Calu3 (cell line): ENCODE measurements around the gene CHCHD2. TPM values are rescaled to one million over a fixed set of nuclear protein-coding genes. Genes with fewer than 3 reads are reported as not detected.
"Not testable (repeated sequence)": the region's sequence is repeated elsewhere in the genome, so short reads cannot be mapped to it uniquely, and the experiment has no call there.

ENCODE experiments used
- BruUV-seq: library from RNA; stranded (reverse); fragments of 400-500 nt; replicated peaks from 2 replicates; lab custom pipeline; 2021; lab: Mats Ljungman, UMichigan
- CTCF ChIA-PET: fragments of 300-600 bp; sonication (Branson Sonifier 250); formaldehyde crosslinking; loops from one replicate; lab custom pipeline; 2022; ENCODE audit warnings: antibody characterized with exemption; lab: Charles Lee
- DNase-seq: peaks from one replicate; pipeline ENCODE4 v3.0.0; 2022
- H3K27ac Mint-ChIP-seq: one replicate; pipeline ENCODE4 v1.8.0; 2022; ENCODE audit warnings: mixed read lengths; ENCODE audit not compliant: unreplicated experiment
- H3K27me3 Mint-ChIP-seq: one replicate; pipeline ENCODE4 v1.8.0; 2022; ENCODE audit warnings: mixed read lengths; ENCODE audit not compliant: unreplicated experiment
- H3K36me3 Mint-ChIP-seq: one replicate; pipeline ENCODE4 v1.8.0; 2022; ENCODE audit warnings: mild to moderate bottlenecking, moderate library complexity, mixed read lengths; ENCODE audit not compliant: insufficient read depth, unreplicated experiment
- H3K4me1 Mint-ChIP-seq: one replicate; pipeline ENCODE4 v1.8.0; 2022; ENCODE audit warnings: mild to moderate bottlenecking, low read depth, mixed read lengths; ENCODE audit not compliant: unreplicated experiment
- H3K4me3 Mint-ChIP-seq: one replicate; pipeline ENCODE4 v1.8.0; 2022; ENCODE audit warnings: mild to moderate bottlenecking, low read depth, moderate library complexity, mixed read lengths; ENCODE audit not compliant: unreplicated experiment
- H3K9me3 Mint-ChIP-seq: one replicate; pipeline ENCODE4 v1.8.0; 2022; ENCODE audit warnings: low read depth, mixed read lengths; ENCODE audit not compliant: unreplicated experiment
- CTCF ChIP-seq: fragments of 200-600 bp; IDR thresholded peaks from one replicate; pipeline ENCODE4 v1.8.0; 2022; ENCODE audit warnings: antibody characterized with exemption; ENCODE audit not compliant: unreplicated experiment
- intact Hi-C: fragments of 100-400 bp; cut with micrococcal nuclease; formaldehyde crosslinking; loops from one replicate; pipeline ENCODE4 v1.10.0; 2022; ENCODE audit not compliant: unreplicated experiment
- total RNA-seq: library from RNA; stranded (reverse); gene quantifications from 2 replicates; pipeline ENCODE4 v1.2.3, GENCODE V29; 2022

Gene CHCHD2
- total RNA-seq, 1 experiment from 2014 or later, result 699 TPM

GRCh38 chr7:56097700-56098099 is 8.6 kb downstream of the CHCHD2 start:
- Mint-ChIP-seq H3K4me1 (no peaks in the 10 kb centered on the region), H3K36me3 (peaks cover 81% of the 10 kb centered on the region), H3K27me3 (no peaks in the 10 kb centered on the region), H3K27ac (no peak overlapping the region), H3K9me3 (no peaks in the 10 kb centered on the region), H3K4me3 (no peak overlapping the region)
- no peak for DNase-seq
- BruUV-seq, result no TSS peak
- CTCF ChIA-PET, result interaction anchor here (0.9 kb wide), 1 partner anchor 10 kb away, joined by 4 read pairs; no protein-coding TSS in a partner anchor
- intact Hi-C loops, result no loop called here
- no peak for TF ChIP-seq CTCF

- intact Hi-C loops, result no loop called here
- Mint-ChIP-seq H3K4me1 (no peaks in the 10 kb centered on the region), H3K27me3 (no peaks in the 10 kb centered on the region), H3K9me3 (no peaks in the 10 kb centered on the region), H3K4me3 (no peak within 1 kb of the TSS), H3K36me3 (peaks cover 52% of the 10 kb centered on the region), H3K27ac (peak within 1 kb of the TSS; percentile 20)
- no TSS peak for BruUV-seq
- peak; percentile 64 for DNase-seq
- TF ChIP-seq CTCF, result peak; percentile 68
- CTCF ChIA-PET, result interaction anchor here (0.5 to 1.6 kb wide), 7 partner anchors 15 to 1292 kb away, joined by 3 to 7 read pairs (median 5); partner anchors contain the start of genes CCT6A and PSPH
Observed at GRCh38 chr7:56092789-56093531, 13.3 kb downstream of the CHCHD2 start, which contains the start of gene PHKG1. PHKG1 (minus strand) TSS chr7:56092952; CDS start chr7:56088941, 4,011 bp downstream.

GRCh38 chr7:56092388-56092787 is 13.9 kb downstream of the CHCHD2 start:
- H3K4me1 Mint-ChIP-seq, DNase-seq, H3K27me3 Mint-ChIP-seq, BruUV-seq, H3K9me3 Mint-ChIP-seq, H3K27ac Mint-ChIP-seq, H3K4me3 Mint-ChIP-seq, intact Hi-C loops: not testable (repeated sequence)
- CTCF ChIA-PET, result interaction anchor here (0.5 to 1.6 kb wide), 6 partner anchors 16 to 1292 kb away, joined by 3 to 7 read pairs (median 6); partner anchors contain the start of genes CCT6A and PSPH
- peaks cover 50% of the 10 kb centered on the region for H3K36me3 Mint-ChIP-seq

GRCh38 chr7:56091591-56091990 is 14.7 kb downstream of the CHCHD2 start:
- H3K27me3 Mint-ChIP-seq, result no peaks in the 10 kb centered on the region
- TF ChIP-seq CTCF, result no peak
- H3K36me3 Mint-ChIP-seq, result peaks cover 50% of the 10 kb centered on the region
- CTCF ChIA-PET, result interaction anchor here (0.6 kb wide), 1 partner anchor 59 kb away, joined by 3 read pairs; no protein-coding TSS in a partner anchor
- intact Hi-C loops, result no loop called here
- DNase-seq, result no peak
- H3K9me3 Mint-ChIP-seq, result no peaks in the 10 kb centered on the region
- H3K4me1 Mint-ChIP-seq, result no peaks in the 10 kb centered on the region
- no peak overlapping the region for H3K27ac Mint-ChIP-seq
- no peak overlapping the region for H3K4me3 Mint-ChIP-seq
- BruUV-seq, result no TSS peak

- H3K4me3 Mint-ChIP-seq, result no peak overlapping the region
- CTCF ChIA-PET, result interaction anchor here (0.9 kb wide), 1 partner anchor 11 kb away, joined by 4 read pairs; no protein-coding TSS in a partner anchor
- no peak overlapping the region for H3K27ac Mint-ChIP-seq
- H3K36me3 Mint-ChIP-seq, result peaks cover 57% of the 10 kb centered on the region
- H3K9me3 Mint-ChIP-seq, result no peaks in the 10 kb centered on the region
- no peak for TF ChIP-seq CTCF
- no peaks in the 10 kb centered on the region for H3K27me3 Mint-ChIP-seq
- intact Hi-C loops, result no loop called here
- BruUV-seq, result no TSS peak
- DNase-seq, result no peak
- H3K4me1 Mint-ChIP-seq, result no peaks in the 10 kb centered on the region
Observed at GRCh38 chr7:56087445-56087844, 18.8 kb downstream of the CHCHD2 start.
